T-helper 1 cell treated with Interleukin-12 subunit alpha and Interleukin-12 subunit beta and Interleukin-4 antibody, amounts not matched to agents 30 μg/mL and 1 μg/mL, for 36 hours (primary cell): ENCODE data around the gene RAPGEF2.
"Not testable (repeated sequence)": the region's sequence is repeated elsewhere in the genome, so short reads cannot be mapped to it uniquely, and the experiment has no call there.

Experiments used
- H3K27ac Mint-ChIP-seq: one replicate; pipeline ENCODE4 v1.8.0; 2021; ENCODE audit warnings: mild to moderate bottlenecking, mixed read lengths
- H3K27me3 Mint-ChIP-seq: one replicate; pipeline ENCODE4 v1.8.0; 2021; ENCODE audit warnings: low read depth, mixed read lengths
- H3K36me3 Mint-ChIP-seq: one replicate; pipeline ENCODE4 v1.8.0; 2021; ENCODE audit warnings: low read depth, mixed read lengths
- H3K4me1 Mint-ChIP-seq: one replicate; pipeline ENCODE4 v1.8.0; 2021; ENCODE audit warnings: low read depth, mixed read lengths
- H3K4me3 Mint-ChIP-seq: one replicate; pipeline ENCODE4 v1.8.0; 2021; ENCODE audit warnings: mild to moderate bottlenecking, moderate library complexity, mixed read lengths
- H3K9me3 Mint-ChIP-seq: one replicate; pipeline ENCODE4 v1.8.0; 2021; ENCODE audit warnings: mixed read lengths

The RAPGEF2 gene

DNA sequence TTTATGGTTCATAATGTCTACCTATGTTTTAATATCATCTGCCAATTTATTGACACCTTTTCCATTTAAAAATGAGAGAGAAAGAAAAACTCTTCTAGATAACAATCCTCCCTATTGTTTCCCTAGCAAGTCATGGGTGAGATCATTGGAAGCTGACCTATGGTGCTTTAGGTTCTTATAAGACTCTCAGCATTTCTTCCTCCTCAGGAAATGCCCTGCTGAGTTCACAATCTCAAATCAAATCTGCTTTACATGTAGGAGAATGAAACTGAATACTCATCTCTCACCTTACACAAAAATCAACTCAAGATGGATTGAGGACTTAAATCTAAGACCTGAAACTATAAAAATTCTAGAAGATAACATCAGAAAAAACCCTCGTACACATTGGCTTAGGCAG, 267.4 kb downstream of the RAPGEF2 start:
- H3K27me3 Mint-ChIP-seq: peaks cover 11% of the 10 kb centered on the region
- H3K36me3 Mint-ChIP-seq: no peaks in the 10 kb centered on the region
- H3K27ac Mint-ChIP-seq: no peak overlapping the region
- no peaks in the 10 kb centered on the region for H3K9me3 Mint-ChIP-seq
- H3K4me1 Mint-ChIP-seq: peaks cover 8% of the 10 kb centered on the region
- no peak overlapping the region for H3K4me3 Mint-ChIP-seq

DNA sequence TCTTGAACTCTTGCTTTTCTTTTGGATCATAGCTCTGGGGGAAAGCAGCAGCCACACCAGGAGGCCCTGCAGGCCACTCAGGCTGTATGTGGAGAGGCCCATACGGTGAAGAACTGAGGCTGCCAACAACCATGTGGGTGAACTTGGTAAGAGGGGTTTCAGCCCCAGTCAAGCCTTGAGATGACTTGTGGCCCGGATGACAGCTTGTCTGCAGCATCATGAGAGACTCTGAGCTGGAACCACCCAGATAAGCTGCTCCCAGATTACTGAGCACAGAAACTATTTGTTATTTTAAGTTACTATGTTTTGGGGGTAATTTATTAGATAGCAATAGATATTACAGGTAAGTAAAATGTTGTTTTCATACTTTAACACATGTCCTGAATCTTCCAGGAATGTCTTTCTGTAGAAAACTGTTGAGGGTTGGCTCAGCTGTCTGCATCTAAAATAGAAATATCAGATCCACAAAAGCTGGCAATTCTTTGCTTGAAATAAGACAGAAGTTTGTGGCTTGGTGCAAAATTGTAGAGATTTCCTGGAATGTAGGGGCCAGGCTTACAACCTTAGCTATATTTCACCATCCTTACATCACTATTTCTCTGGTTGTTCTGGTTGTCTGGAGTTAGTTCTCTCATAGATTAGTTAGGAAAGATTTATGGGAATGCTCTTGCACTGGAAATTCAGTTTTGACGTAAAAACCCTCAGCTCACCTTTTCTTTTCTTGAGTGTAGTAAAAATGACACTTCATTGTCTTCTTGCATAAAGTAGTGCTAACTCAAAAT, 272.1 kb downstream of the RAPGEF2 start:
- Mint-ChIP-seq H3K27ac (no peak overlapping the region), H3K4me1 (peaks cover 4% of the 10 kb centered on the region), H3K27me3 (no peaks in the 10 kb centered on the region), H3K4me3 (no peak overlapping the region), H3K36me3 (no peaks in the 10 kb centered on the region), H3K9me3 (no peaks in the 10 kb centered on the region)

DNA sequence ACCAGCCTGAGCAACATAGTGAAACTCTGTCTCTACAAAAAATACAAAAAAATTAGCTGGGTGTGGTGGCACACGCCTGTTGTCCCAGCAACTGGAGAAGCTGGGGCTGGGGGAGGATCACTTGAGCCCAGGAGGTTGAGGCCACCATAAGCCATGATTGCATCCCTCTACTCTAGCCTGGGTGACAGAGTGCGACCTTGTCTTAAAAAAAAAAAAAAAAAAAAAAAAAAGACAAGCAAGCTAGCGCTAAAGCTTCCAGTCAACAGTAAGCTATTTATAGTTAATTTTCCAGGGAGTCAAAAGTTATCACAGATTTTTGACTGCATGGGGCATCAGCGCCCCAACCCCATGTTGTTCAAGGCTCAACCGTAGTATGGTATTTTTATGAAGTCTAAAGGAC, 273.4 kb downstream of the RAPGEF2 start:
- Mint-ChIP-seq H3K27ac (no peak overlapping the region), H3K27me3 (no peaks in the 10 kb centered on the region), H3K9me3 (no peaks in the 10 kb centered on the region), H3K4me3 (no peak overlapping the region), H3K36me3 (no peaks in the 10 kb centered on the region), H3K4me1 (no peaks in the 10 kb centered on the region)

DNA sequence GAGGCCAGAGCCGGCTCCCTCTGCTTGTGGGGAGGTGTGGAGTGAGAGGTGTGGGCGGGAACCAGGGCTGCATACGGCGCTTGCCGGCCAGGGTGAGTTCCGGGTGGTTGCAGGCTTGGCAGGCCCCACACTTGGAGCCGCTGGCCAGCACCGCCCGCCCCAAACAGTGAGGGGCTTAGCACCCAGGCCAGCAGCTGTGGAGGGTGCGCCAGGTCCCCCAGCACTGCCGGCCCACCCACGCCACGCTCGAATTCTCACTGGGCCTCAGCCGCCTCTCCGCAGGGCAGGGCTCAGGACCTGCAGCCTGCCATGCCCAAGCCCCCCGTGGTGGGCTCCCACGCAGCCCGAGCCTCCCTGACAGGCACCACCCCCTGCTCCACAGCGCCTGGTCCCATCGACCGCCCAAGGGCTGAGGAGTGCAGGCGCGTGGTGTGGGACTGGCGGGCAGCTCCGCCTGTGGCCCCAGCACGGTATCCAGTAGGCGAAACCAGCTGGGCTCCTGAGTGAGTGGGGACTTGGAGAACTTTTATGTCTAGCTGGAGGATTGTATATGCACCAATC, 275.3 kb downstream of the RAPGEF2 start:
- Mint-ChIP-seq H3K36me3 (no peaks in the 10 kb centered on the region), H3K27ac (no peak overlapping the region), H3K9me3 (no peaks in the 10 kb centered on the region), H3K27me3 (no peaks in the 10 kb centered on the region), H3K4me3 (no peak overlapping the region), H3K4me1 (no peaks in the 10 kb centered on the region)

DNA sequence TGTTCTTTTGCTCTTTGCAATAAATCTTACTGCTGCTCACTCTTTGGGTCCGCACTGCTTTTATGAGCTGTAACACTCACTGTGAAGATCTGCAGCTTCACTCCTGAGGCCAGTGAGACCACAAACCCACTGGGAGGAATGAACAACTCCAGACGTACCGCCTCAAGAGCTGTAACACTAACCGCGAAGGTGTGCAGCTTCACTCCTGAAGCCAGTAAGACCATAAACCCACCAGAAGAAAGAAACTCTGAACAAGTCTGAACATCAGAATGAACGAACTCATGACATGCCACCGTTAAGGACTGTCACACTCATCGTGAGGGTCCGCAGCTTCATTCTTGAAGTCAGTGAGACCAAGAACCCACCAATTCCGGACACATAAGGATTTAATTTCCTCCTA, 276.2 kb downstream of the RAPGEF2 start:
- not testable (repeated sequence) for H3K27me3 Mint-ChIP-seq, H3K4me1 Mint-ChIP-seq, H3K36me3 Mint-ChIP-seq, H3K27ac Mint-ChIP-seq, H3K9me3 Mint-ChIP-seq, H3K4me3 Mint-ChIP-seq

DNA sequence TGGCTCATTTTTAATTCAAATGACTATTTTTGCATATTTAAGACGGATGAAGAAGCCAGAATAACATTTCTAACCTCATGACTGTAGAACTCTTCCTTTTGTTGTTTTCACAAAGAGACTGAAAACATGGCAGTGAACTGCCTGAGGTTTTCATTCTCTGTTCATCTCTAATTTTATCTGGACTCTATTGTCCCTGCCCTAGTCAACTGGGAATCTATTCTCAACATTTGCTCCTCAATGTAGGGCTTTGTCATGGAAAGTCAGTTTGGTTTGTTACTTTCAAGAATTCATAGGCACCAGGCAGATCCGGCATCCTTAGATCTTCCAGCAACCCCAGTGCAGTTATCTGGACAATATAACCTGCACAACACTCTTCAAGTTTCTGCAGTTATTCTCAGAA, 277.0 kb downstream of the RAPGEF2 start:
- no peaks in the 10 kb centered on the region for H3K9me3 Mint-ChIP-seq
- no peak overlapping the region for H3K4me3 Mint-ChIP-seq

DNA sequence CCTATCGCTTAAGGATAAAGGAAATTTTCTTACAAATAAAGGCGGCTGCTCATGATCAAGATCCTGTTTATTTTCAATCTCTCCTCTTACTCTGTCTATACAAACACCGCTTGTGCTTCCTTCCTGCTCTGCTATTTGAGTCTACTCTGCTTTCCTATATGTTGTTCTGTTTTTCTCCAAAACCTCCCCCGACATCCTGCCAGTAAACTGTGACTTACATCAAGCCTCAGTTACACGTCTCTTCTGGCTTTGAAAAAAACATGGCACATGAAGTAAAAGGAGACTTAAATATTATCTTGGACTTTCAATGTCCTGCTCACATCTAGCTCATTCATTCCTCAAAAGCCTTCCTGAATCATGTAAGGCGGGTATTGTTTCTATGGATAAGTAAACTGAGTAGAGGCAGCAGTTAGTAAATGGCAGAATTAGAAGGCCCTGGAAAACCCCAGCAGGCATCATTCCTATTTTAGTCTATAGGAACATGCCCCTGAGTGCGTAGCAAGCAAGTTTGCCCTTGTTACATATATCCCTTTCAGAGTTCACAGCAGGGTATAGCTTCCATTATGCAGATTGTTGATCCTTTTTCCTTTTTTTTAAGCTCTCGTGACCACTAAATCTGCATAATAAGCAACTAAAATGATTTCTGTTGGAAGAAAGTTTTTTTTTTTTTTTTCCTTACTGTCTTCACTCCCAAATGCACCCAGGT, 280.1 kb downstream of the RAPGEF2 start:
- Mint-ChIP-seq H3K4me3 (no peak overlapping the region), H3K36me3 (no peaks in the 10 kb centered on the region), H3K27ac (no peak overlapping the region), H3K4me1 (no peaks in the 10 kb centered on the region), H3K27me3 (peaks cover 14% of the 10 kb centered on the region), H3K9me3 (no peaks in the 10 kb centered on the region)

More for the DNA sequence above, 277.0 kb downstream of the RAPGEF2 start:
- Mint-ChIP-seq H3K27me3 (peaks cover 4% of the 10 kb centered on the region), H3K36me3 (no peaks in the 10 kb centered on the region), H3K4me1 (no peaks in the 10 kb centered on the region), H3K27ac (no peak overlapping the region)

DNA sequence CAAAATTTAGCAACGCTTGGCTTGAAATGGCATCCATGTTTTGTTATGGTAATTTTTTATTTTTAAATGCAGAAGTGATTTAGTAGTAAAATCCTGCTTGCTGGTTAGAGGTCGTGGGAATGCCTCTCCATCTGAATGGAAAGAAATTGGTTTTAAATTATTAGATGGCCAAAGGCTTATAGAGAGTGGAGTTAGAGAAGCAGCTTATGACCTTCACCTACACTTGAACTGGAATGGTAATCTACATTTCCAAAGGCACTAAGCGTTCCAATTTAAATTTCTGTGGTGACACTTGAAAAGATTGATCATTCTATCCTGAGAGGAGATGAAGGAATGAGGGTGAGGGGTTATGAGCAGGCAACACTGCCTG, 280.7 kb downstream of the RAPGEF2 start:
- no peaks in the 10 kb centered on the region for H3K9me3 Mint-ChIP-seq
- no peak overlapping the region for H3K27ac Mint-ChIP-seq
- peaks cover 14% of the 10 kb centered on the region for H3K27me3 Mint-ChIP-seq
- H3K36me3 Mint-ChIP-seq: no peaks in the 10 kb centered on the region
- H3K4me3 Mint-ChIP-seq: no peak overlapping the region
- no peaks in the 10 kb centered on the region for H3K4me1 Mint-ChIP-seq

DNA sequence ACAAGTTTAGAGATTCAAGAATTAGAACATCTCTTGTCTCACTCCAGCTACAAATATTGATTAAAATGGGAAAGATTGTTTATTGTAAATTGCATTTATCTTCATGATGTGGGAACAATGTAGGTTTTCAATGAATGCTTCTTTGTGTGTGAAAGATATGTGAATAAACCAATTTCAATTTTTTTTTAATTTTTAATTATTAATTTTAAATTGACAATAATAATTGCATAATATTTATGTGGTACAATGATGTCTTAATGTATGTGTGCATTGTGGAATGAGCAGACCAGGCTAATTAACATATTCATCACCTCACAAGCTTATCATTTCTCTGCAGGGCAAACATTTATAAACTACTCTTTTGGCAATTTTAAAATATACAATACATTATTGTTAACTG, 281.1 kb downstream of the RAPGEF2 start:
- H3K36me3 Mint-ChIP-seq: no peaks in the 10 kb centered on the region
- no peak overlapping the region for H3K4me3 Mint-ChIP-seq

DNA sequence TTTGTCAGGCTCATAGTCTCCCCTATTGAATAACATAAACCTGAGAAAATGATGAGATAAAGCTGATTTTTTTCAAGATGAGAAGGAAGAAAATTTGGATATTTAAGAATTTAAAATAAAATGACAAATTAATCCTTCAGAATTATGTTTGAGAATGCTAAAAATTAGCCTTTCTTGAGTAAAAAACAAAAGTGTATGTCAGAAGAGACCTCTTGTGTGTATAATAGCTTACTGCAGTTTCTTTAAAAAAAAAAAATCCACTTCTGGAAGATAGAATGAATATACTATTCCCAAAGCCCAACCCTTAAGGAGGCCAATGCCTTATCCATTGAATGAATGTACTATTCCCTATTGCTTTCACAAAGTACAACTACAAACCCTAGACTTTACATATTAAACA, 281.8 kb downstream of the RAPGEF2 start:
- Mint-ChIP-seq H3K36me3 (no peaks in the 10 kb centered on the region), H3K4me1 (no peaks in the 10 kb centered on the region), H3K9me3 (no peaks in the 10 kb centered on the region), H3K27me3 (peaks cover 14% of the 10 kb centered on the region), H3K4me3 (no peak overlapping the region), H3K27ac (no peak overlapping the region)

More for the DNA sequence above, 281.1 kb downstream of the RAPGEF2 start:
- peaks cover 14% of the 10 kb centered on the region for H3K27me3 Mint-ChIP-seq
- H3K9me3 Mint-ChIP-seq: no peaks in the 10 kb centered on the region
- H3K4me1 Mint-ChIP-seq: no peaks in the 10 kb centered on the region
- H3K27ac Mint-ChIP-seq: no peak overlapping the region

DNA sequence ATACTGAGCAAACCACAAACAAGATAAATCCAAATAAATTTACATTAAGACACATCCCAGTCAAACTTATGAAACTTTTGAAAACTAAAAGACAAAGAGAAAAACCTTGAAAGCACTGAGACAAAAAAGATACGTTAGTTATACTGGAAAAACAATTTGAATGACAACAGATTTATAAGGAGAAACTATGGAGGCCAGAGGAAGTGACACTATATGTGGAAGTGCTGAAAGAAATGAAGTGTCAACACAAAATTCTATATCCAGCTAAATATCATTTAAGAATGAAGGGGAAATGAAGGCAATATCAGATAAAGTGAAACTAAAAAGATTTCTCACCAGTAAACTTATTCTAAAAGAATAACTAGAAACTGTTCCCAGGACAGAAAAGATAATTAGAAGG, 283.7 kb downstream of the RAPGEF2 start:
- Mint-ChIP-seq H3K27me3 (peaks cover 14% of the 10 kb centered on the region), H3K4me3 (no peak overlapping the region), H3K4me1 (no peaks in the 10 kb centered on the region), H3K27ac (no peak overlapping the region), H3K9me3 (no peaks in the 10 kb centered on the region), H3K36me3 (no peaks in the 10 kb centered on the region)

DNA sequence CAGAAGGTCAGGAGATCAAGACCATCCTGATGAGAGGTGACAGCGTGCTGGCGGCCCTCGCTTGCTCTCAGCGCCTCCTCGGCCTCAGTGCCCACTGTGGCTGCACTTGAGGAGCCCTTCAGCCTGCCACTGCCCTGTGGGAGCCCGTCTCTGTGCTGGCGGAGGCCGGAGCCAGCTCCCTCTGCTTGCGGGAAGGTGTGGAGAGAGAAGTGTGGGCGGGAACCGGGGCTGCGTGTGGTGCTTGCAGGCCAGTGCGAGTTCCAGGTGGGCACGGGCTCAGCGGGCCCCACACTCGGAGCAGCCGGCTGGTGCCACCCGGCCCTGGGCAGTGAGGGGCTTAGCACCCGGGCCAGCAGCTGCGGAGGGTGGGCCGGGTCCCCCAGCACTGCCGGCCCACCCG, 286.9 kb downstream of the RAPGEF2 start:
- H3K4me1 Mint-ChIP-seq: no peaks in the 10 kb centered on the region
- no peak overlapping the region for H3K4me3 Mint-ChIP-seq
- peaks cover 11% of the 10 kb centered on the region for H3K27me3 Mint-ChIP-seq
- H3K9me3 Mint-ChIP-seq: no peaks in the 10 kb centered on the region
- H3K36me3 Mint-ChIP-seq: no peaks in the 10 kb centered on the region
- no peak overlapping the region for H3K27ac Mint-ChIP-seq

DNA sequence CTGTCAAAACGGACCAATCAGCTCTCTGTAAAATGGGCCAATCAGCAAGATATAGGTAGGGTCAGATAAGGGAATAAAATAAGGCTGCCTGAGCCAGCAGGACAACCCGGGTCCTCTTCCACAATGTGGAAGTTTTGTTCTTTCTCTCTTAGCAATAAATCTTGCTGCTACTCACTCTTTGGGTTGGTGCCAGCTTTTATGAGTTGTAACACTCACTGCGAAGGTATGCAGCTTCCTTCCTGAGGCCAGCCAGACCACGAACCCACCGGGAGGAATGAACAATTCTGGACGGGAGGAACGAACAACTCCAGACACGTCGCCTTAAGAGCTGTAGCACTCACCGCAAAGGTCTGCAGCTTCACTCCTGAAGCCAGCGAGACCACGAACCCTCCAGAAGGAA, 287.8 kb downstream of the RAPGEF2 start:
- H3K36me3 Mint-ChIP-seq: no peaks in the 10 kb centered on the region
- no peak overlapping the region for H3K27ac Mint-ChIP-seq
- no peak overlapping the region for H3K4me3 Mint-ChIP-seq

DNA sequence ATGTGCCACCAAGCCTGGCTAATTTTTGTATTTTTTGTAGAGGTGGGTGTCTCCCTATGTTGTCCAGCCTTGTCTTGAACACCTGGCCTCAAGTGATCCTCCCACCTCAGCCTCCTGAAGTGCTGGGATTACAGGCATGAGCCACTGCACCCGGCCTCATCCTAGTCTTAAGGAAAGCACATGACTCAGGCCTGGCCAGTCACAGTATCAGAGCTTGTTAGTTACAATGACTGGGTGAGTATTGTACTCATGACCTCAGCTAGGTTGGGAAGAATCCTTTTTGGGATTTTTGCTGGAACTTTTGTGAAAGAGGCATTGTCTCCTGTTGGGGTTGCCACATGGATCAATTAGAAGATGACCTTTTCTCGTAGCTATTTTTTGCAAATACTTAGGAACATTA, 292.8 kb downstream of the RAPGEF2 start:
- Mint-ChIP-seq H3K27me3 (no peaks in the 10 kb centered on the region), H3K4me3 (no peak overlapping the region), H3K36me3 (no peaks in the 10 kb centered on the region), H3K4me1 (peaks cover 1% of the 10 kb centered on the region), H3K9me3 (no peaks in the 10 kb centered on the region), H3K27ac (no peak overlapping the region)

More for the DNA sequence above, 287.8 kb downstream of the RAPGEF2 start:
- no peaks in the 10 kb centered on the region for H3K9me3 Mint-ChIP-seq
- no peaks in the 10 kb centered on the region for H3K4me1 Mint-ChIP-seq
- peaks cover 7% of the 10 kb centered on the region for H3K27me3 Mint-ChIP-seq

DNA sequence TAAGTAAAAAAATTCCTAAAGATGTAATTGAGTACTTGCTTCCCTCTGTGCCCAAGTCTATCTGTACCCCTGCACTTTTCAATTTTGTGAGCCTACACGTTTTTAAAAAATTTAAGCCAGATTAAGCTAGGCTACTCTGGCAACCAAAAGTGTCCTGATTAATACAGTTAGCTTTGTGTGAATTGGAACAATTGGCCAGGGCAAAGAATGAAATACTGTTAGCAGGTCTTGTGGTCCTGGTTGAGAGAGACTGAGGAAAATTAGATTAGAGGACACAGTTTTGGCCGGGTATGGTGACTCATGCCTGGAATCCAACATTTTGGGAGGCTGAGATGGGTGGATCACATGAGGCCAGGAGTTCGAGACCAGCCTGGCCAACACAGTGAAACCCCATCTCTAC, 293.3 kb downstream of the RAPGEF2 start:
- Mint-ChIP-seq H3K27ac (no peak overlapping the region), H3K4me3 (no peak overlapping the region), H3K4me1 (peaks cover 1% of the 10 kb centered on the region), H3K27me3 (no peaks in the 10 kb centered on the region), H3K9me3 (no peaks in the 10 kb centered on the region), H3K36me3 (no peaks in the 10 kb centered on the region)
